ENCODE data around the gene MICALL2. TPM values are rescaled to one million over a fixed set of nuclear protein-coding genes. Genes with fewer than 3 reads are reported as not detected.
A peak's percentile ranks its signal among the peaks of the same experiment; 100 is the strongest.

The MICALL2 gene
- total RNA-seq, 1 donor from 2014 or later: 8.3 TPM

- H3K4me1 ChIP-seq: peaks cover 6% of the 10 kb centered on the region
- TF ChIP-seq CTCF (IDR thresholded peaks at IDR 0.05; ENCODE audit: borderline replicate concordance): no peak
- H3K36me3 ChIP-seq: peaks cover 26% of the 10 kb centered on the region
- no peak overlapping the region for H3K27ac ChIP-seq (replicated peaks)
- peaks cover 23% of the 10 kb centered on the region for H3K27me3 ChIP-seq (ENCODE audit: low read depth)
- no peak for DNase-seq
- no peak overlapping the region for H3K4me3 ChIP-seq
- intact Hi-C loops (cut with micrococcal nuclease): loop anchor here (10.0 kb wide), 1 partner anchor 210 kb away; no protein-coding TSS in a partner anchor
- H3K9me3 ChIP-seq (replicated peaks): no peaks in the 10 kb centered on the region
Measured at GRCh38 chr7:1434891-1435670, 24.2 kb downstream of the MICALL2 start.

DNA sequence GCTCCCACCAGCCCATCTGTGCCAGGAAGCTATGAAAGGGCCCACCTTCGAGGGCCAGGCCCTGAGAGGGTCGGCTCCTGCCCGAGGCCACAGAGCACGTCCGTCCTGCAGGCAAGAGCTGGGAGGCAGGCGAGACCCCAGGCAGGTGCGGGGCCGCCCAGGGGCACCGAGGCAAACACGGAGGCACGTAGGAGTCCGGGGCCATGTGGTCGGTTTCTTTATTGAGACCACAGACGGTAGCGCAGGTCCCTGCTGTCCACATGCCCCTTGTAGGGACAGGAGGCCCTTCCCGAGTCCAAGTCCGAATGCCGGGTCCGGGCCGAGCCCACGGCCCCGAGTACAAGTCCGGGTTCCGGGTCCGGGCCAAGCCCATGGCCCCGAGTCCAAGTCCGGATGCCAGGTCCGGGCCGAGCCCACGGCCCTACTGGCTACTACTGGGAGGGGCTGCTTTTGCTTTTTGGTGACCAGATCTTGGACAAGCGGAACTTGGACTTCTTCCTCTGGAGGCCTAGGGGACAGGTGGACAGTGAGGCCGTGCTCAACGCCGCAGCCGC lies 25.0 kb downstream of the MICALL2 start:
- Histone ChIP-seq H3K27me3 (ENCODE audit: low read depth) (peaks cover 32% of the 10 kb centered on the region), H3K9me3 (replicated peaks) (no peaks in the 10 kb centered on the region), H3K36me3 (peaks cover 24% of the 10 kb centered on the region), H3K27ac (replicated peaks) (no peak overlapping the region), H3K4me1 (peaks cover 6% of the 10 kb centered on the region), H3K4me3 (no peak overlapping the region)
- DNase-seq: no peak
- no peak for TF ChIP-seq CTCF (IDR thresholded peaks at IDR 0.05; ENCODE audit: borderline replicate concordance)
- intact Hi-C loops (cut with micrococcal nuclease): loop anchor here (10.0 kb wide), 1 partner anchor 209 kb away; no protein-coding TSS in a partner anchor

GRCh38 chr7:1433128-1433920 lies 25.9 kb downstream of the MICALL2 start:
- intact Hi-C loops (cut with micrococcal nuclease): loop anchor here (10.0 kb wide), 1 partner anchor 209 kb away; no protein-coding TSS in a partner anchor
- no peak for DNase-seq
- no peak overlapping the region for H3K27ac ChIP-seq (replicated peaks)
- no peak overlapping the region for H3K4me3 ChIP-seq
- peaks cover 41% of the 10 kb centered on the region for H3K27me3 ChIP-seq (ENCODE audit: low read depth)
- no peaks in the 10 kb centered on the region for H3K9me3 ChIP-seq (replicated peaks)
- H3K36me3 ChIP-seq: peaks cover 20% of the 10 kb centered on the region
- peaks cover 6% of the 10 kb centered on the region for H3K4me1 ChIP-seq
- TF ChIP-seq CTCF (IDR thresholded peaks at IDR 0.05; ENCODE audit: borderline replicate concordance): no peak

- Histone ChIP-seq H3K9me3 (replicated peaks) (no peaks in the 10 kb centered on the region), H3K4me1 (peaks cover 6% of the 10 kb centered on the region), H3K4me3 (no peak overlapping the region), H3K27me3 (ENCODE audit: low read depth) (peaks cover 49% of the 10 kb centered on the region), H3K36me3 (peaks cover 13% of the 10 kb centered on the region), H3K27ac (replicated peaks) (no peak overlapping the region)
- peak; percentile 98 for TF ChIP-seq CTCF (IDR thresholded peaks at IDR 0.05; ENCODE audit: borderline replicate concordance)
- intact Hi-C loops (cut with micrococcal nuclease): loop anchor here (10.0 kb wide), 1 partner anchor 208 kb away; no protein-coding TSS in a partner anchor
- DNase-seq: peak; percentile 69
Measured at GRCh38 chr7:1432411-1433082, 26.7 kb downstream of the MICALL2 start.
